GM21423 (cell line): Measurements from ENCODE around the gene HTRA3.

ENCODE experiments used
- ATAC-seq: cut with Tn5 transposase; IDR thresholded peaks from one replicate; pipeline ENCODE4 v1.9.1; 2021; ENCODE audit warnings: mild to moderate bottlenecking, moderate library complexity; ENCODE audit not compliant: unreplicated experiment

The HTRA3 gene

GRCh38 chr4:8322794-8323704, 53.5 kb downstream of the HTRA3 start:
- no peak for ATAC-seq

GRCh38 chr4:8323947-8324555, 54.5 kb downstream of the HTRA3 start:
- ATAC-seq: no peak

GRCh38 chr4:8324640-8325239, 55.2 kb downstream of the HTRA3 start:
- ATAC-seq: no peak

DNA sequence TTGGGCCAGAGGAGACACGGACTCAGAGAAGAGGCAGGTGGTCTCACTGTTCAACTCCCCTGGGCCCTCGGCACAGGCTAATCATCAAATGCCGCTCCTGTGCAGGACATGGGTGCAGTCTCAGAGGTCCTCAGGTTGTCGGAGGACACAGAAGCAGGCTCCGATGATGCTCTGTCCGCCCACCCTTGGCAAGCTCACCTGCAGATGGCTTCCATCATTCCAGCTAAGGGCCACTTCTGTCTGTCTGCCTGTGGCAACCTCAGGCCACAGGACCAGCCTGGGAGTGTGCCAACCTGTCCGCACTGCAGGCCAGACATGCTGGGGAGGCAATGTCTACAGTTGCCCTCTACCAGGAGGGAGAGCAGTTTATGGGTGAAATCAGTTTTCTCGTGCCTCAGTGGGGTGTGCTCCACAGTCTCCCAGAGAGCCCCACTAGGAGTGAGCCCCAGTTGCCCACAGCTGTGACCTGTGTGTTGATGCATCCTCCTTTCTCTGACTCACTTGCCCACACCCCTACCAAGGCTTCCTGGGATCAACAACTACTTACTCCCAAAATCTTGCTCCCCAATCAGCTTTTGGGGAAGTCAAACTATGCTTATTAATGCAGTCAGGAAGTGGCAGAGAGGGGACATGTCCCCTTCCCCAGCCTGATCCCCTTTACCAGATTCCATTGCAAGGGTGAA, 55.9 kb downstream of the HTRA3 start:
- ATAC-seq: no peak

- no peak for ATAC-seq
Observed at GRCh38 chr4:8326206-8326605, 56.7 kb downstream of the HTRA3 start.

GRCh38 chr4:8328456-8328855, 58.9 kb downstream of the HTRA3 start:
- no peak for ATAC-seq

GRCh38 chr4:8328866-8329559, 59.5 kb downstream of the HTRA3 start:
- ATAC-seq: no peak

DNA sequence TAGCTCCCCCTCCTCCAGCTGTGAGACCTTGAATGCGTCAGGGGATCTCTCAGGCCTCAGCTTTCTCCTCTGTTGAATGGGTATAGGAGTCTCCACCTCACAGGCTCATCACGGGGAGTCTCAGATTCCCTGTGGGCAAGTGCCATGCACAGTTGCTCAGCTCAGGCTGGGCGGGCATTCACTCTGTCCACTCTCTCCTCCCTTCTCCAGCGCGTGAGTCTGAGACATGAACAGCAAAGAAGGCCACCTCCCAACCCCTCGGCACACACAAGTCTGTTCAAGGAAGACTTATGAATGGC, 60.0 kb downstream of the HTRA3 start:
- ATAC-seq: no peak

DNA sequence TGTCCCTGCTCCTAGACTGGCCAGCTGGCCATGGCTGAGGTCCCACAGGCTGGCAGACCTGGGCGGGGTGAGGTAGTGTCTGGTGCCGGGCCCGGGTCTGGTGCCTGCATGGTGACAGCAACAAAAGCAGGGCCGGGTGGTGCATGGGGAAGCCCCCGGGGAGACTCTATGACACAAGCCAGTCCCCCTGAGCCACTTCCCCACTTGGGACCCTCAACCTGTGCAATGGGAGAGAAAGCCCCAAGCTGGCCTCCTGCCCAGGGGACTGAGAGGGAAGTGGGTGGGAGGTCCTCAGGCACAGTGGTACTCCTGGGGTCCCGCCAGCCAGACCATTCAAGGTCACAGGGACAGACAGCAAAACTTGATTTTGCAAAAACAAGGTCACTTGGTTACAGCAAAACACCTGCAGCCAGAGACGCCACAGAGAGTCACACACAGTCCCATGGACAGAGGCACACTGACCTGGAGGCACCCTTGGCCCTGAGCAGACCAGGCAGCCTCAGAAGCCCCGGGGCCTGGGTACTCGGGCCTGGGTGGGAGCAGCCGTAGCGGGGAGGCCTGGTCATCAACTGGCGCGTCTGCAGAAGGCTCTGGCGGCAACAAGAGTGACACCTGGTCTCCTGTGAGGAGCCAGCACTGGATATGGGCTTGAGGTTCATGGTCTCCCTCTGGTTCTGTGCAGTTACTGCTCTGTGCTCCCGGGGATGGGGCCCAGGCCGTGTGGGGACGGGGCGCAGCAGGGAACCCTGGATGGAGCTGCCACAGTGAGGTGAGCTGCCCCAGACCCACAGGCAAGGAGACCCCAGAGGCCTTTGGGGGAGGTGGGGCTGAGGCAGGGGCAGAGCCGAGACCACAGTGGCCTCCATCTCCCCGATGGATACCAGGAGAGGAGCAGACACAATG, 60.6 kb downstream of the HTRA3 start:
- ATAC-seq: no peak

DNA sequence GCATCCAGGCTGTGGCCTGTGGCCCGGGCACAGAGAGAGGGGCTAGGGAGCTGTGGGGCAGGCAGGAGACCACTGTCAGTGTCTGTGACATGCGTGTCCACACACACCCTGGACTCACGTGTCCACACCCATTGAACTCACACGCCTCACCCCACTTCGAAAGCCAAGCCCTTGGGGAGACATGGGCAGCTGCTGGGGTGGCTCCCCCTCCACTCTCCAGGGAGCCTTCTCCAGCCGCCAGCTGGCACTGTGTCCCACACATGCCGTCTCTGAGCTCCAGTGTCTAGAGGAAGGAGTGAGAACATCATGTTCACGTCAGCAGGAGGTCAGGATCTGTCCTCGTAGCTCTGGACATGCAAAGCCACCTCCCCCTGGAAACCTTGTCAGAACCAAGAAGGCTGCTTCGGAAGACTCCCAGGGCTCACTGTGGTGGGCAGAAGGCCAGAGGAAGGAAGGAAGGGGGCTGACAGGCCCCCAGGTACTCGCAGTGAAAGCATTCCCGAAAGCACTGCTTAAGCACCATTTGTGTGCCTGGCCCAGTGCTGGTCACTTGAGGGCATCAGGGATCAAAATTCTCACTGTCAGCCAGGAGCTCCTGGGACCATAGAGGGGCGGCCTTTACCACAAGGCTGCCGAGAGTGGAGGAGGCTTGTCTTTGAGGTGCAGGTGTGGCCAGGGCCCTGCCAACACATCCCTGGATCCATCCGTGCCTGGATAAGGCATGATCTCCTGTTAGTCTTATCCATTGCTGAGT, 61.4 kb downstream of the HTRA3 start:
- no peak for ATAC-seq

GRCh38 chr4:8331575-8331955, 62.0 kb downstream of the HTRA3 start:
- no peak for ATAC-seq

DNA sequence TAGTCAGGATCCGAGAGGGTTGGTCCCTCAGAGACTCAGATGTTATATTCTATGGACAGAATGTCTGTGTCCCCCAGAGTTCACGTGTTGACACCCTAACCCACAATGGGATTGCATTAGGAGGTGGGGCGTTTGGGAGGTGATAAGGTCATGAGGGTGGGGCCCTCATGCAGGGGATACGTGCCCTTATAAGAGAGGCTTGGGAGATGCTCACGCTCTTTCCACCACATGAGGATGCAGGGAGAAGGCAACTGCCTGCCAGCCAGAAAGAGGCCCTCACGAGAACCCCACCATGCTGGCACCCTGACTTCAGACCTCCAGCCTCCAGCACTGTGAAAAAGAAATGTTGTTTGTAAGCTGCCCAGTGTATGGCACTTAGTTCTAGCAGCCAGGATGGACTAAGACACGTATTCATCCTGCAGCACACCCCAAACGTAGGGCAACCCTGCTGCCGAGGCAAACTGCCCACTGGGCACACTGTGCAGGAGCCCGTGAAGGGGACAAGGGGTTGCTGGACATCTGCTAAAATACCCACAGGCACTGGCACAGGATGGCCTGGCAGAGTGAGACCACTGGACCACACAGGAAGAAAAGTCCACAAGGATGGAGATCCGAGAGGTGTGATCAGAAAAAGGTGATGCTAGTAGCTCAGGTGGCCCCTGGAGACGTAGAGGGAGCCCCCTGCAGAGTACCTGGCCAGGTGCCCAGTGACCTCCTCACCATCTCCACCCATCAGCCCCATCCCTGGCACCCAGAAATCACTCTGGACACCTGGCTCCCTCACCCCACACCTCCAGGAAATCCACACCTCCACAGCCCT, 62.7 kb downstream of the HTRA3 start:
- no peak for ATAC-seq

- no peak for ATAC-seq
Observed at GRCh38 chr4:8332891-8333331, 63.4 kb downstream of the HTRA3 start.

DNA sequence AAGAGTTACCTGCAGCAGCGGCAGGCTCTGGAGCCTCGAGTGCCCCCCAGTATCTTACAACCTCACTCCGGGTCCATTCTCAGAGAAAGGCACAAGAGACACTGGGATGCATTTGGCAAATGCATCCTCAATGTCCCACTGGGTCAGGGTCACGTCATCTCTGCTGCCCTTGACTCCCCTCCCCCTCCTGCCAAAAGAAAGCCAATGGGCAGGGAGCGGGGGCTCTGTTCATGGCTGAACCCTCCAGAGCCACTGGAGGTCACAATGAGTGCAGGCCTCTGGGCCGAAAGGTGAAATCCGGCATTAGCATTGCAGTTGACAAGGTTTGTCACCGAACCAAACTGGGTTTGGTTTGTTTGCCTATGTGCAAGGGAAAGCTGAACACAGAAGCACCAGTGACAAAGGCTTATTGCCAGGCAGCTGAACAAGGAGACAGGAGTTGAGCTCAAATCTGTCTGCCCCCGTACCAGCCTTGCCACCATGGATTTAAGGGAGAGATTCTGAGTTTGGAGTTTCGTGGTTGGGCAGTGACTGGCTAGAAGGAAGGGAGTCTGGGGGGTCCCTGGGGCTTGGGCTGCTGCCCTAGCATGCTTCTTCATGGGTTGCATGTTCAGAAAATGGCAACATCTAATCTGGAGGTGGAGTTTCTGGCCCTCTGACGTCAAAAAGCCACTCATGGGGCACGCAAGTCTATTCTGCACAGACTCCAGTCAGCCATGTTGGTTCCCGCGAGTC, 64.3 kb downstream of the HTRA3 start:
- no peak for ATAC-seq

DNA sequence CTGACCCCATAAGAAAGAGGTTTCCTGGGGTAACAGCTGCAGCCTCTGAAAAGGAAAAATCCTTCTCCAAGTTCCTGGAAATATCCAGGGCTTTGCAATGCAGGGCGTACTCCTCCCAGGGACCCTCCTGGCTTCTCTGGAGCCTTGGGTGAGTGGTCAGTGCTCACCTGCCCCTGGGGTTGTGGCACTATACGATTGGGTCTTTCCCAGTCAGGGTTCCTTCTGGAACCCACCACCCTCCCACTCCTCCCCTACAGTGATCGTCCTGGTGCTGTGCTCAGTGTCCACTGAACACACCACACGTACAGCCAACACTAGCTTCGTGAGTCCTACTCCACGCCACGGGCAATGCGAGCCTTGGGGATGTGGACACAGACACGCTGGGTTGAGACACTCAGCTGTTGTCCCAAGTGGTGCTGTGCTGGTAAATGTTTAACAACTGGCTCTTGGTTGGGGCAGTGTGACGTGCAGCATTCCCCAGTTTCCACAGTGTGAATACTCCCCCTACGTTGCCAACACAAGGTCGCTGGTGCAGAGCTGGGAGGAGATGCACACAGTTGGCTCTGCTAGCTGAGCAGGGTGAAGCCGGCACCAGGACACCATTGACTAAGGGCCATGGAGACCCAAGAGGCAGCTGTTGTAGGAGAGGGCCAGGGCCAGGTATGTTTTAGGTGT, 65.4 kb downstream of the HTRA3 start:
- ATAC-seq: no peak

DNA sequence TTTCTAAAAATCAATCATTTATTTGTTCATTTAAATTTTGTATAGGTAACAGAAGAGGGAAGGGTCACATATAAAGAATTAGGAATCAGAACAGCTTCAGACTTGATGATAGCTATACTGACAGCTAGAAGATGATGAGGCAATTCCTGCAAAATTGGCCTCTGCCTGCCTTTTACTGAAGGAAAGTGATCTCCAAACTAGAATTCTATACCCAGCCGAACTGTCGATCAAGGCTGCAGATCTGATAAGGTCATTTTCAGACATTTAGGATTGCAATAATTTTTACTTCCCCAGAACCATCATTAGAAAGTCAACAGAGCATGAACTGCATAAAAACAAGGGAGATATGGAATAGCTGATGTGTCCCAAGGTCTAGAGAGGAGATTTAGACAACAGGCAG, 66.3 kb downstream of the HTRA3 start:
- no peak for ATAC-seq

- ATAC-seq: no peak
Observed at GRCh38 chr4:8336412-8337075, 67.0 kb downstream of the HTRA3 start.
